Gastroesophageal sphincter (tissue), 4 donors: ENCODE data around the gene CDC42BPG. TPM values are rescaled to one million over a fixed set of nuclear protein-coding genes. Genes with fewer than 3 reads are reported as not detected.

Source experiments
- ATAC-seq: fragments of 150-250 bp; one replicate; pipeline ENCODE4 v1.9.1; 2016; ENCODE audit warnings: mild to moderate bottlenecking, moderate library complexity
- H3K27ac ChIP-seq, 4 donors: fragments of 200-600 bp; sonication (generic) in 3 of 4; 1 replicate in 3 of 4; 2 replicates in 1 of 4; pipeline ENCODE4 v1.5.1; 2016 to 2019
- H3K27me3 ChIP-seq: fragments of 200-600 bp; sonication (generic); one replicate; pipeline ENCODE4 v1.5.1; 2019
- H3K36me3 ChIP-seq, 2 donors: fragments of 200-600 bp; sonication (generic); one replicate each; pipeline ENCODE4 v1.5.1; 2019; ENCODE audit warnings: control low read depth in 1 of 2
- H3K4me1 ChIP-seq, 3 donors: fragments of 200-600 bp; sonication (generic); 1 replicate in 2 of 3; 2 replicates in 1 of 3; pipeline ENCODE4 v1.5.1; 2016 to 2019; ENCODE audit warnings: control low read depth in 2 of 3
- H3K4me3 ChIP-seq, 2 donors: fragments of 200-600 bp; sonication (generic); one replicate each; pipeline ENCODE4 v1.5.1; 2019; ENCODE audit warnings: mild to moderate bottlenecking in 1 of 2, moderate library complexity in 1 of 2
- H3K9me3 ChIP-seq, 3 donors: fragments of 200-600 bp; sonication (generic); one replicate each; pipeline ENCODE4 v1.5.1; 2017 to 2019; ENCODE audit warnings: control low read depth in 2 of 3
- EP300 ChIP-seq: sonication (generic); formaldehyde crosslinking; IDR thresholded peaks from one replicate; pipeline ENCODE4 v1.6.1; 2017; ENCODE audit warnings: antibody characterized with exemption, mild to moderate bottlenecking
- POLR2A ChIP-seq, 2 donors: fragments of 450-650 bp; IDR thresholded peaks; one replicate each; pipeline ENCODE4 v1.6.1; 2017; ENCODE audit warnings: antibody characterized with exemption in 2 of 2, mild to moderate bottlenecking in 2 of 2, moderate library complexity in 1 of 2
- POLR2AphosphoS5 ChIP-seq: sonication (generic); formaldehyde crosslinking; IDR thresholded peaks from one replicate; pipeline ENCODE4 v1.6.1; 2017; ENCODE audit warnings: antibody characterized with exemption
- WGBS, 2 donors: methylation state at CpG; one replicate each; pipeline ENCODE4 v1.1.5; 2018; ENCODE audit warnings: low coverage in 1 of 2; 5-methylcytosine and 5-hydroxymethylcytosine counted together
- total RNA-seq, 4 donors: library from RNA; depleted of rRNA; stranded (reverse); fragments of >200 nt; gene quantifications; one replicate each; pipeline ENCODE4 v1.1.0, GENCODE V29; 2016
- TF ChIP-seq, protein P1 (sequence below), 4 experiments: fragments of 200-600 bp in 2 of 4; fragments of 450-650 bp in 2 of 4; sonication (generic) in 1 of 4; IDR thresholded peaks; one replicate each; pipeline ENCODE4 v1.5.1; 2017 to 2019; ENCODE audit warnings: antibody characterized with exemption in 4 of 4, mild to moderate bottlenecking in 2 of 4, moderate library complexity in 2 of 4

The CDC42BPG gene
- total RNA-seq, 4 donors from 2014 or later = 0.08 to 0.94 (median 0.22) TPM

DNA sequence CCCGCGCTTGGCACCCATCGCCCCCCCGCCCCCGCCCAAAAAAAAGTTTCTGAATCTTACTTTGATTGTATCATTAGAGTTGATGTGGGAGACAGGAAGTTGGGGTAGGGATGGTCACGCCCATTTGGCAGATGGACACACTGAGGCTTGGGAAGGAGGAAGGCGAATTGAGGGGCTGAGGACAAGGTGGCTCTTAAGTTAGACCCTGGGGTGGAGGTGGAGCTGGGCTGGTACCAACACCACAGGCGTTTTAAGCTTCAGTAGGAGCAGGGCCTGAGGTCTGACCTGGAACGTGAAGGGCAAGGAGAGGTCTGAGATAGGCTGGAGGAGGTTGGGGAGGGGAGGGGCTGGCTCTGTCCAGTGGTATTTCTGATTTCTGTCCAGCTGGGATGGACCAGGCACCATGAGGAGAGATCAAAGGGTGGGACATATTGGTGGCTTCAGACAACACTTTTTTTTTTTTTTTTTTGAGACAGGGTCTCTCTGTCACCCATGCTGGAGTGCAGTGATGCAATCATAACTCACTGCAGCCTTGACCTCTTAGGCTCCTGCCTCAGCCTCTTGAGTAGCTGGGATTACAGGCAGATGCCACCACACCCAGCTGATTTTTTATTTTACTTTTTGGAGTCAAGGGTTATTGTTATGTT, 799 bp upstream of the CDC42BPG start:
- Histone ChIP-seq H3K9me3 (no peaks in the 10 kb centered on the region), H3K36me3 (no peaks in the 10 kb centered on the region), H3K4me1 (peaks cover 0 to 46% (median 20%) of the 10 kb centered on the region in 3 donors), H3K4me3 (peak overlapping the region in 1 of 2 donors; percentile 50), H3K27ac (peak overlapping the region in 2 of 4 donors; percentile 0 to 57), H3K27me3 (peaks cover 6% of the 10 kb centered on the region)
- no peak for TF ChIP-seq POLR2AphosphoS5
- TF ChIP-seq, protein P1, sequence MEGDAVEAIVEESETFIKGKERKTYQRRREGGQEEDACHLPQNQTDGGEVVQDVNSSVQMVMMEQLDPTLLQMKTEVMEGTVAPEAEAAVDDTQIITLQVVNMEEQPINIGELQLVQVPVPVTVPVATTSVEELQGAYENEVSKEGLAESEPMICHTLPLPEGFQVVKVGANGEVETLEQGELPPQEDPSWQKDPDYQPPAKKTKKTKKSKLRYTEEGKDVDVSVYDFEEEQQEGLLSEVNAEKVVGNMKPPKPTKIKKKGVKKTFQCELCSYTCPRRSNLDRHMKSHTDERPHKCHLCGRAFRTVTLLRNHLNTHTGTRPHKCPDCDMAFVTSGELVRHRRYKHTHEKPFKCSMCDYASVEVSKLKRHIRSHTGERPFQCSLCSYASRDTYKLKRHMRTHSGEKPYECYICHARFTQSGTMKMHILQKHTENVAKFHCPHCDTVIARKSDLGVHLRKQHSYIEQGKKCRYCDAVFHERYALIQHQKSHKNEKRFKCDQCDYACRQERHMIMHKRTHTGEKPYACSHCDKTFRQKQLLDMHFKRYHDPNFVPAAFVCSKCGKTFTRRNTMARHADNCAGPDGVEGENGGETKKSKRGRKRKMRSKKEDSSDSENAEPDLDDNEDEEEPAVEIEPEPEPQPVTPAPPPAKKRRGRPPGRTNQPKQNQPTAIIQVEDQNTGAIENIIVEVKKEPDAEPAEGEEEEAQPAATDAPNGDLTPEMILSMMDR (IDR thresholded peaks at IDR 0.05) = no peak
- no peak for TF ChIP-seq POLR2A (IDR thresholded peaks at IDR 0.05)
- no peak for TF ChIP-seq EP300
- no peak for ATAC-seq
- whole genome bisulfite sequencing, 2 donors = 50% methylated on average over 4 of the region's 9 CpGs; no CpG with 5 or more reads in 1 of the 2 donors

DNA sequence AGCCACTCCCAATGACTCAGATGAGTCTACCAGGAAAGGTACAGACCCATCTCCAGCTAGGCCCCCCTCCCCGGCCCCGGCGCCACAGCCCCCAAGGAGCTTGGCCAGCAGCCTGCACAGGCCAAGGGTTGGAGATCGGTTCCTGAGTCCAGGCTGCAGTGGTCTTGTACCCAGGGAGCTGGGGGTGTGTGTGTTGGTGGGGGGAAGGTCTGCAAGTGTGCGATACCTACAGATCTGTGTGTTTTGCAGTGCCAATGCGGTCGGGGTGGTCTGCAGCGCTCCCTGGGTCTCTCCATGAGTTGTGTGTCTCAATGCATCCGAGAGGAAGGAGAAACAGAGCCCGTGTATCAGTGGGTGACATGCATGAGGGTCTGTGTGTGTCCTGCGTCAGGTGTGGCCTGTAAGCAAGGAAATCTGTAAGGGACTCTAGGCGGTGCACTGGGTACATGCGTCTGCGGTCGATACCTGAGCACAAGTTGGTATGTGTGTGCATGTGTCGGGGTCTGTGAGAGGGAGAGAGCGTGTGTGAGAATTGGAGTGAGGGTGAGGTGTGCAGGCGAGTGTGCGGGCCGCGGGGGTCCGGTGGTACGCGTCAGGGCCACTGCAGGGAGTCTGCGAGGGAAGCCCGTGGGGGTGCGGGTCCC, 645 bp downstream of the CDC42BPG start:
- peaks cover 0 to 32% (median 6%) of the 10 kb centered on the region in 3 donors for H3K4me1 ChIP-seq
- H3K27ac ChIP-seq = peak overlapping the region in 1 of 4 donors; percentile 57
- 12 to 37% methylated on average over 5 to 16 of the region's 27 CpGs for WGBS, 2 donors
- H3K27me3 ChIP-seq = peaks cover 6% of the 10 kb centered on the region
- H3K36me3 ChIP-seq = no peaks in the 10 kb centered on the region
- H3K9me3 ChIP-seq = no peaks in the 10 kb centered on the region
- no peak for ATAC-seq
- TF ChIP-seq EP300 = no peak
- no peak for TF ChIP-seq POLR2AphosphoS5
- TF ChIP-seq POLR2A (IDR thresholded peaks at IDR 0.05) = no peak
- TF ChIP-seq, protein P1 (IDR thresholded peaks at IDR 0.05) = no peak
- H3K4me3 ChIP-seq = peak overlapping the region in 1 of 2 donors; percentile 50

DNA sequence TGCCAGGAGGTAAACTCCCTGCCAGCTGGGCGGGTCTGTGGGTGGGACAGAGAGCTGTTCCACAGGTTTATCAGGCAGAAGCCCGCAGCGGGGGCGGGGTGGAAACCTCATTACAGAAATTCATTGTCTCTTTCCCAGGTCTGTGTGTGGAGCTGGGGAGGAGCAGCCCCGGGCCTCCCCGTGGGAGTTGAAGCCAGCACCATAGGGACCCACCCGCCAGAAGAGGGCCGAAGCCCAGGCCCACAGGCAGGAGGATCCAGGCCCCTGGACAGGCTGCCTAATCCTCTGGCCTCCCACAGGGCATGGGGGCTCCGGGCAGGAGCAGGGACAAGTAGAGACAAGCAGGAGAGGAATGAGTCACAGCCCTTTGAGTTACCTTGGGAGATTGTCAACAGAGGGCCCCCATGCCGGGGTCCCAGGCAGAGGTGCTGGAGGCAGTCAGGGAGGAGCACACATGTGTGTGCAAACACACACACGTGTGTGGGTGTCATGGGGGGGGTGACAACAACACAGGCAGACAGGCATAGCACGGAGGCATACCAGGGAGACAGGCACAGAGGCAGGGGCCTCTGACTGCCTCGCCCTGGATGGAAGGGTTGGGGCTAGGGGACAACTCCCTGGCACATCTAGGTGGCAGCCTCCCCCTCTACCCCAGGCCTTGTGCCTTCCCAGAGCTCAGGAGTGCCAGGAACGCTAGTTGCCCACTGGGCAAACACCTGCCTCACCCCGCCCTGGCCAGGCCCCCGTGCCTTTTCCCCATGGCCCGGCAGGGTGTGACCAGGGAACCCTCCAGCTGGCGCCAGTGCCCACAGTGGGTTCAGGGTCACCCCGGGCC, 1.4 kb downstream of the CDC42BPG start:
- no peaks in the 10 kb centered on the region for H3K9me3 ChIP-seq
- H3K27ac ChIP-seq = no peak overlapping the region
- H3K36me3 ChIP-seq = no peaks in the 10 kb centered on the region
- TF ChIP-seq, protein P1 (IDR thresholded peaks at IDR 0.05) = no peak
- TF ChIP-seq POLR2A (IDR thresholded peaks at IDR 0.05) = no peak
- TF ChIP-seq EP300 = no peak
- TF ChIP-seq POLR2AphosphoS5 = no peak
- no peak for ATAC-seq
- no peak overlapping the region for H3K4me3 ChIP-seq
- peaks cover 6% of the 10 kb centered on the region for H3K27me3 ChIP-seq
- peaks cover 0 to 24% (median 5%) of the 10 kb centered on the region in 3 donors for H3K4me1 ChIP-seq
- no CpG with 5 or more reads among the region's 19 CpGs for WGBS, 2 donors

DNA sequence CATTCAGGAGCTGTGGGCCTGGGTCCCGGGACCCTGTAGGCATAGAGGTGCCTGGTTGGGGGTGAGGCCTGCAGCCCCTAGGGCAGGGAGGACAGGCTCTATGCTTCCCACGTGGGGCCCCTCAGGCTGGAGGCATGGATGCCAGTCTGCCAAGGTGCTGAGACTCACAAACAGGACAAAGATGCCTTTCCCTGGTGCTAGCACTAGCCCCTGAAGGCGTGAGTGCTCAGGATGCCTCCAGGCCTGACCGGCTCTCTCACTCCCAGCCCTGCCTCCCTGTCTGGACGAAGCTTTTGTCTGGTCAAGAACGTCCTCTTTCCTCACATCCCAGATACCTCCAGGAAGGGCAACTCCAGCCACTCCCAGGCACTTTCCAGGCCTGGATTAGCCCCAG, 2.1 kb downstream of the CDC42BPG start:
- no peak overlapping the region for H3K27ac ChIP-seq
- H3K4me3 ChIP-seq = no peak overlapping the region

More for the DNA sequence above, 2.1 kb downstream of the CDC42BPG start:
- H3K27me3 ChIP-seq = peaks cover 6% of the 10 kb centered on the region
- ATAC-seq = no peak
- no peaks in the 10 kb centered on the region for H3K36me3 ChIP-seq
- WGBS, 2 donors = 100% methylated on average over 1 of the region's 6 CpGs; no CpG with 5 or more reads in 1 of the 2 donors
- no peaks in the 10 kb centered on the region for H3K9me3 ChIP-seq
- TF ChIP-seq EP300 = no peak
- TF ChIP-seq, protein P1 (IDR thresholded peaks at IDR 0.05) = no peak
- TF ChIP-seq POLR2A (IDR thresholded peaks at IDR 0.05) = no peak
- no peak for TF ChIP-seq POLR2AphosphoS5
- H3K4me1 ChIP-seq = peaks cover 0 to 19% (median 2%) of the 10 kb centered on the region in 3 donors
